HepG2 (cell line): ENCODE measurements around the gene VPS52. TPM values are rescaled to one million over a fixed set of nuclear protein-coding genes. Genes with fewer than 3 reads are reported as not detected.

Experiments
- E2F1 ChIP-seq: sonication (generic); formaldehyde crosslinking; IDR thresholded peaks from 2 replicates; pipeline ENCODE4 v1.5.0; 2020; ENCODE audit warnings: missing genetic modification reagents
- HOXA5 ChIP-seq: sonication (generic); formaldehyde crosslinking; IDR thresholded peaks from 2 replicates; pipeline ENCODE4 v1.4.0; 2020; ENCODE audit warnings: missing genetic modification reagents
- KIAA2018 ChIP-seq: sonication (generic); formaldehyde crosslinking; IDR thresholded peaks from 2 replicates; pipeline ENCODE4 v1.5.0; 2020; ENCODE audit warnings: mild to moderate bottlenecking, missing genetic modification reagents, borderline replicate concordance
- MIER3 ChIP-seq: IDR thresholded peaks from 2 replicates; pipeline ENCODE4 v1.6.1; 2016; ENCODE audit warnings: missing compliant biosample characterization, borderline replicate concordance
- MTF1 ChIP-seq: sonication (generic); formaldehyde crosslinking; IDR thresholded peaks from 2 replicates; pipeline ENCODE4 v1.5.0; 2020; ENCODE audit warnings: missing genetic modification reagents
- NFKB2 ChIP-seq: sonication (generic); formaldehyde crosslinking; IDR thresholded peaks from 2 replicates; pipeline ENCODE4 v1.4.0; 2020; ENCODE audit warnings: missing genetic modification reagents, borderline replicate concordance
- NPAS2 ChIP-seq: sonication (generic); formaldehyde crosslinking; IDR thresholded peaks from 2 replicates; pipeline ENCODE4 v1.8.0; 2022; ENCODE audit warnings: mild to moderate bottlenecking, missing genetic modification reagents, borderline replicate concordance
- SP2 ChIP-seq: sonication (generic); formaldehyde crosslinking; IDR thresholded peaks from 2 replicates; pipeline ENCODE4 v1.5.1; 2020; ENCODE audit warnings: mild to moderate bottlenecking, missing genetic modification reagents
- TCF7L2 ChIP-seq: IDR thresholded peaks from 2 replicates; pipeline ENCODE4 v1.6.1; 2011; ENCODE audit warnings: mild to moderate bottlenecking, low read depth, low read length, moderate library complexity
- TRIM24 ChIP-seq: sonication (generic); formaldehyde crosslinking; IDR thresholded peaks from 2 replicates; pipeline ENCODE4 v1.8.0; 2022; ENCODE audit warnings: mild to moderate bottlenecking, missing genetic modification reagents
- WIZ ChIP-seq: sonication (generic); formaldehyde crosslinking; IDR thresholded peaks from 2 replicates; pipeline ENCODE4 v1.5.1; 2020; ENCODE audit warnings: mild to moderate bottlenecking, missing genetic modification reagents
- ZBTB3 ChIP-seq: sonication (generic); formaldehyde crosslinking; IDR thresholded peaks from 2 replicates; pipeline ENCODE4 v1.4.0; 2020; ENCODE audit warnings: low read depth, mild to moderate bottlenecking, moderate library complexity, missing genetic modification reagents, borderline replicate concordance
- ZFP36L2 ChIP-seq: sonication (generic); formaldehyde crosslinking; IDR thresholded peaks from 2 replicates; pipeline ENCODE4 v1.4.0; 2020; ENCODE audit warnings: missing genetic modification reagents
- ZNF557 ChIP-seq: sonication (generic); formaldehyde crosslinking; IDR thresholded peaks from 2 replicates; pipeline ENCODE4 v1.4.0; 2020; ENCODE audit warnings: missing genetic modification reagents
- ZNF574 ChIP-seq: sonication (generic); formaldehyde crosslinking; IDR thresholded peaks from 2 replicates; pipeline ENCODE4 v1.4.0; 2020; ENCODE audit warnings: missing genetic modification reagents
- ZNF605 ChIP-seq: sonication (generic); formaldehyde crosslinking; IDR thresholded peaks from 2 replicates; pipeline ENCODE4 v1.8.0; 2022; ENCODE audit warnings: mild to moderate bottlenecking, missing genetic modification reagents
- ZNF788 ChIP-seq: sonication (generic); formaldehyde crosslinking; IDR thresholded peaks from 2 replicates; pipeline ENCODE4 v1.5.0; 2020; ENCODE audit warnings: mild to moderate bottlenecking, missing genetic modification reagents, borderline replicate concordance
- ZSCAN20 ChIP-seq: sonication (generic); formaldehyde crosslinking; IDR thresholded peaks from 2 replicates; pipeline ENCODE4 v1.4.0; 2020; ENCODE audit warnings: missing genetic modification reagents, mild to moderate bottlenecking, borderline replicate concordance
- polyA plus RNA-seq, 8 experiments: library from polyadenylated mRNA; depleted of rRNA in 3 of 8; stranded (reverse) in 7 of 8; unstranded in 1 of 8; fragments of >200 nt; fragmentation: Illumina TruSeq in 4 of 8; extraction: Trizol in 4 of 8; gene quantifications; 2 replicates each; pipeline versions ENCODE4 v1.2.1 to v1.2.3, GENCODE V29; 2011 to 2016; ENCODE audit warnings: low read depth in 4 of 8, missing spikeins in 1 of 8, mixed read lengths in 1 of 8; ENCODE audit not compliant: insufficient read depth in 1 of 8
- total RNA-seq, 5 experiments: library from RNA; depleted of rRNA; stranded (reverse); fragments of >200 nt; fragmentation: Illumina TruSeq; extraction: Trizol; gene quantifications; 2 replicates each; pipeline ENCODE4 v1.2.3, GENCODE V29; 2016; ENCODE audit warnings: low read depth in 1 of 5

VPS52 gene
- total and polyA plus RNA-seq, 2 of the 13 experiments (the other 11 are each of a cell fraction or from before 2014, with no cell fraction given): 48.9 to 85.5 TPM

GRCh38 chr6:33299237-33299944 is 27.7 kb upstream of the VPS52 start (continued):
- TF ChIP-seq KIAA2018 (CRISPR knock-in tag) (peak; percentile 84; the same call in 1 of the 2 replicates), MIER3 (CRISPR knock-in tag) (peak; percentile 66; the same call in 1 of the 2 replicates), TCF7L2 (no peak), TRIM24 (no peak), ZNF557 (CRISPR knock-in tag) (no peak), HOXA5 (CRISPR knock-in tag) (0 out of 2 replicates have a peak, but pooled peaks have one; percentile 18), E2F1 (CRISPR knock-in tag) (peak; percentile 91), ZNF788 (CRISPR knock-in tag) (peak; percentile 92), ZFP36L2 (CRISPR knock-in tag) (no peak), ZSCAN20 (peak; percentile 53), ZNF574 (peak; percentile 91), ZNF605 (CRISPR knock-in tag) (peak; percentile 95), ZBTB3 (peak; percentile 89), WIZ (CRISPR knock-in tag) (no peak), MTF1 (peak; percentile 58; the same call in 1 of the 2 replicates), SP2 (CRISPR knock-in tag) (peak; percentile 64), NPAS2 (no peak), NFKB2 (CRISPR knock-in tag) (peak; percentile 27; the same call in 1 of the 2 replicates)
